ENCODE data around the gene PARD3. TPM values are rescaled to one million over a fixed set of nuclear protein-coding genes. Genes with fewer than 3 reads are reported as not detected.

PARD3 gene
- total RNA-seq, 1 donor from 2014 or later, result 37.2 TPM

GRCh38 chr10:34229917-34230316 is 585.2 kb downstream of the PARD3 start:
- Mint-ChIP-seq H3K27me3 (ENCODE audit: unreplicated experiment) (no peaks in the 10 kb centered on the region), H3K36me3 (ENCODE audit: unreplicated experiment) (peaks cover 11% of the 10 kb centered on the region), H3K9me3 (ENCODE audit: unreplicated experiment) (peaks cover 12% of the 10 kb centered on the region), H3K4me3 (ENCODE audit: unreplicated experiment) (no peak overlapping the region), H3K27ac (ENCODE audit: unreplicated experiment) (no peak overlapping the region), H3K4me1 (ENCODE audit: unreplicated experiment) (peaks cover 6% of the 10 kb centered on the region)
- no peak for DNase-seq (ENCODE audit: extremely low spot score, unreplicated experiment)
- no peak for TF ChIP-seq CTCF (IDR thresholded peaks at IDR 0.05)

GRCh38 chr10:34228066-34228465 is 587.0 kb downstream of the PARD3 start:
- no peak for DNase-seq (ENCODE audit: extremely low spot score, unreplicated experiment)
- H3K36me3 Mint-ChIP-seq (ENCODE audit: unreplicated experiment), result peaks cover 12% of the 10 kb centered on the region
- no peak overlapping the region for H3K4me3 Mint-ChIP-seq (ENCODE audit: unreplicated experiment)
- H3K27me3 Mint-ChIP-seq (ENCODE audit: unreplicated experiment), result no peaks in the 10 kb centered on the region
- TF ChIP-seq CTCF (IDR thresholded peaks at IDR 0.05), result no peak
- peaks cover 12% of the 10 kb centered on the region for H3K9me3 Mint-ChIP-seq (ENCODE audit: unreplicated experiment)
- no peak overlapping the region for H3K27ac Mint-ChIP-seq (ENCODE audit: unreplicated experiment)
- peaks cover 8% of the 10 kb centered on the region for H3K4me1 Mint-ChIP-seq (ENCODE audit: unreplicated experiment)

GRCh38 chr10:34224639-34225038 is 590.5 kb downstream of the PARD3 start:
- Mint-ChIP-seq H3K27me3 (ENCODE audit: unreplicated experiment) (no peaks in the 10 kb centered on the region), H3K4me3 (ENCODE audit: unreplicated experiment) (no peak overlapping the region), H3K9me3 (ENCODE audit: unreplicated experiment) (peaks cover 12% of the 10 kb centered on the region), H3K36me3 (ENCODE audit: unreplicated experiment) (peaks cover 12% of the 10 kb centered on the region), H3K27ac (ENCODE audit: unreplicated experiment) (no peak overlapping the region), H3K4me1 (ENCODE audit: unreplicated experiment) (peaks cover 8% of the 10 kb centered on the region)
- DNase-seq (ENCODE audit: extremely low spot score, unreplicated experiment), result no peak
- no peak for TF ChIP-seq CTCF (IDR thresholded peaks at IDR 0.05)

GRCh38 chr10:34223658-34224057 is 591.4 kb downstream of the PARD3 start:
- TF ChIP-seq CTCF (IDR thresholded peaks at IDR 0.05), result no peak
- DNase-seq (ENCODE audit: extremely low spot score, unreplicated experiment), result no peak
- Mint-ChIP-seq H3K36me3 (ENCODE audit: unreplicated experiment) (peaks cover 12% of the 10 kb centered on the region), H3K4me3 (ENCODE audit: unreplicated experiment) (no peak overlapping the region), H3K27ac (ENCODE audit: unreplicated experiment) (no peak overlapping the region), H3K4me1 (ENCODE audit: unreplicated experiment) (peaks cover 8% of the 10 kb centered on the region), H3K9me3 (ENCODE audit: unreplicated experiment) (peaks cover 12% of the 10 kb centered on the region), H3K27me3 (ENCODE audit: unreplicated experiment) (no peaks in the 10 kb centered on the region)

- no peak for TF ChIP-seq CTCF (IDR thresholded peaks at IDR 0.05)
- H3K27me3 Mint-ChIP-seq (ENCODE audit: unreplicated experiment), result no peaks in the 10 kb centered on the region
Observed at GRCh38 chr10:34222359-34222758, 592.7 kb downstream of the PARD3 start.

More at GRCh38 chr10:34222359-34222758, 592.7 kb downstream of the PARD3 start:
- Mint-ChIP-seq H3K4me1 (ENCODE audit: unreplicated experiment) (peaks cover 8% of the 10 kb centered on the region), H3K27ac (ENCODE audit: unreplicated experiment) (no peak overlapping the region), H3K4me3 (ENCODE audit: unreplicated experiment) (no peak overlapping the region), H3K9me3 (ENCODE audit: unreplicated experiment) (peaks cover 12% of the 10 kb centered on the region), H3K36me3 (ENCODE audit: unreplicated experiment) (peaks cover 12% of the 10 kb centered on the region)
- no peak for DNase-seq (ENCODE audit: extremely low spot score, unreplicated experiment)
